NCI-H2029 treated with DMSO at 0.1 percent for 48 hours (cell line): ENCODE data around the gene ABCA1.
A peak's percentile ranks its signal among the peaks of the same experiment; 100 is the strongest.
"Not testable (repeated sequence)": the region's sequence is repeated elsewhere in the genome, so short reads cannot be mapped to it uniquely, and the experiment has no call there.

Experiments
- DNase-seq: peaks from one replicate; lab custom pipeline; 2025; lab: John Stamatoyannopoulos, UW

The ABCA1 gene

DNA sequence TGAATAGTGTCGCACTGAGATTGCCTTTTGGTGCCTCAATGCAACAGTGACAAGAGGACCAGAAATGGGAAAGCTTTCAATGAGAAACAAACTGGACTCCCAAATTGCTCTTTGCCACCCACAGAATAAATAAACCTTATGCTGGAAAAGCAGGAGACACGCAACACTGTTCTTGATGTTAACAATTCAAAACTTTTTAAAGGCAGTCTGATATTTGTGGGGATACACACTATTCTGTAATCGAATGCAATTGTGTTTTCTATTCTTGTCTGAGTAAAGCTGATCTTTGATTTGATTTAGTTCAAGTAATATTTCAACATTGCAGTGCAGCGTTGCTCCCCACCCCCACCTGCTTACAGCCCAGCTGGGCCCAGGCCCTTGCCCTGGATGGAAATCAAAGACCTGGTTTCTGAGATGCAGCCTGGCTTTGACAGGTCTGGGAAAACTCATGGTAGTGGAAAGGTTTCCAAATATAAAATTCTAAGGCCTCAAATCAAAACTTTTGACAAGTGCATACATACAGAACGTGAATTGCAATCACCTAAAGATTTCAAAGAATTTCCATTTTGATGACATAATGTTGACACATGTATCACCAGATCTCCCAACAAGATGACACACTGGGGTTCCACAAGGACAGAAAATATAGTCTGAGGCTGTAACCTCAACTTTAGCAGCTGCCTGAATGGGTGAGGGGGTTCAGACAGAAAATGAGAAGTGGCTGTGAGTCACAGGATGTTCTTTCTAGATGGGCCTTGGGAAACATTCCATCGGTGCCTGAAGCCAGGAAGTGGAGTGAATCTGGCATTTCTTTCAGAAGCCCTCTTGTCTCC is 55.1 kb downstream of the ABCA1 start:
- no peak for DNase-seq

- DNase-seq = no peak
These were observed 55.9 kb downstream of the ABCA1 start for GRCh38 chr9:104871961-104872527.

- no peak for DNase-seq
These were observed 58.1 kb downstream of the ABCA1 start for GRCh38 chr9:104869811-104870210.

GRCh38 chr9:104868687-104869404 is 59.1 kb downstream of the ABCA1 start:
- peak; percentile 78 for DNase-seq

DNA sequence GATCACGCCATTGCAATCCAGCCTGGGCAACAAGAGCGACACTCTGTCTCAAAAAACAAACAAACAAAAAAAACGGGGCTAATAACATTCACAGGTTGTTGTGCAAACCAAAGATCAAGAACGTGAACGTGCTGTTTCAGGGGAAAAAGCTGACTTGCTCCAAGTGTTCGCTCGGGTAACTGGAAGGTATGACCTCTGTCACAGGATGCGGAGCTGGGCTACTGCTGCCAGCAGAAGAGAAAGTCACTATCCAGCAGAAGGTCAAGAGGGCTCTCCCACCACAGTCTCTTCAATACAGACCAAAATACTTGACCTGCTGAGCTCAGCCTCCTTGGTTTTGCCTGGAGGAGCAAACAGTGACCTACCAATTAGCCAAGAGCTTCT is 59.7 kb downstream of the ABCA1 start:
- no peak for DNase-seq

DNA sequence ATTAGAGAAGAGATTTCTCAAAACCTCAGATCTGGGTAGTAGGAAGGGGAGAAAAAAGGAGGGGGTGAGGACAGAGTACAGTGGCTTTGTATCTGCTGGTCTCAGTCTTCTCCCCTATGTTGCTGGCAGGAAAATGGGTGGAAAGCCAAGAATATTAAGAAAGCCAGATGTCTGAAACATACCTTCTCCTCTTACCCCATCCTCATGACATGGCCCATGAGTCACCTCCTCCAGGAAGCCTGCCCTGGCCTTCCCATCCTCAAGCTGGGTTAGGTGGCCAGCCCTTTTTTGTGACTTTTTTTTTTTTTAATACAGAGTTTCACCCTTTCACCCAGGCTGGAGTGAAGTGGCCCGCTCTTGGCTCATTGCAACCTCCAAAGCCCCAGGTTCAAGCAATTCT is 61.8 kb downstream of the ABCA1 start:
- no peak for DNase-seq

GRCh38 chr9:104864675-104865104 is 63.3 kb downstream of the ABCA1 start:
- no peak for DNase-seq

GRCh38 chr9:104863180-104863883 is 64.6 kb downstream of the ABCA1 start:
- DNase-seq = peak; percentile 76

DNA sequence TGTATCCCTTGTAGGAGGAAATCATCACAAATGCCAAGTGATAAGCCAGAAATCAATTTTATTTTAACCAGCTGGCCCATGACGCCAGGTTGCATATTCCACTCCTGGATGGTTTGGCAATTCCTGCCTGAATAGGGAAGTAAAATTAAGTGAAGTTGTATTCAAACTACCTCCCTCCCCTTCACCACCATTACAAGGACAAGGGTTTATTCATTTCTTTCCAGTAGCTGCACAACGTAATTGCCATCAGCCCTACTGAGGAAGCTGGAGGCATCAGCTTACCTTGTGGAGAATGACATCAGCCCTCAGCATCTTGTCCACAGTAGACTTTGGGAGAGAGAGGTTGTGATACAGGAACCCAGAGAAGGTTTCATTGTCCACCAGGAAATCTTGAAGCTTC is 66.6 kb downstream of the ABCA1 start:
- no peak for DNase-seq

DNA sequence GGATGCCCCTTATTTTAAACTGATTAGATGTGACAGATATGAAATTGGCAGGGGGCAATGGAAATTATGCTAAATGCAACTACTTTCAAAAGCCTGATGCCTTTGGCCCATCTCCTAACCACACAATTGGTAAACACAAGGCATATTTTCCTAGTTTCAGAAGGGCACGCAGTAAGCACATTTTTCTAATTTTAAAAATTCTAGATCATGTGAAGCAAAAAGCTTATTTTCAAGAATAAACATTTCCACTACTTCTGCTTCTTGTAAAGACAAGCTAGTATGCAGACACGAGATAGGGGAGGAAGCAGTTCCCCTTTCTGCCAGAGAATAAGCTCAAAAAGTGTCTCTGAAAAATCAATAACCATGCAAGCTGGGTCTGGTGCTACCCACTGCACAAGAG is 67.7 kb downstream of the ABCA1 start:
- DNase-seq = no peak

GRCh38 chr9:104858846-104859245 is 69.1 kb downstream of the ABCA1 start:
- DNase-seq = no peak

GRCh38 chr9:104858271-104858670 is 69.7 kb downstream of the ABCA1 start:
- DNase-seq = no peak

- peak; percentile 93 for DNase-seq
These were observed 71.5 kb downstream of the ABCA1 start for GRCh38 chr9:104856413-104856941.

DNA sequence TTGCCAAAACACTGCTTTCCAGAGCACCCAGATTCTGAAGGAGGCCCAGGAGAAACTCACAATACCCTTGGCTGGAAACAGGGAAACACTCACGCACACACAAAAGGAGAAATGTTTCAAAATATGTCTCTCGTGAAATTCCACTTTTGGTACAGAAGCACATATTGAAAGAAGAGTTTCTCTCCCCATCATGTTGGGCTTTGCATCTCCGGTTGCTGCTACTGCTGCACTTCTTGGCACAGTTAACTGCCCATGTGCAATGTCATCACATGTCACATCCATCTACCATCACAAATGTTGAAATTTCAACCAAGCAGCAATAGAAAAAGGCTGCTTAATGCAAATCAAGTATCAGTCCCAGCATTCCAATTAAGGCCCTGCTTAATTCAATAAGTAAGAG is 72.1 kb downstream of the ABCA1 start:
- no peak for DNase-seq

- not testable (repeated sequence) for DNase-seq
These were observed 72.7 kb downstream of the ABCA1 start for GRCh38 chr9:104855258-104855657.

DNA sequence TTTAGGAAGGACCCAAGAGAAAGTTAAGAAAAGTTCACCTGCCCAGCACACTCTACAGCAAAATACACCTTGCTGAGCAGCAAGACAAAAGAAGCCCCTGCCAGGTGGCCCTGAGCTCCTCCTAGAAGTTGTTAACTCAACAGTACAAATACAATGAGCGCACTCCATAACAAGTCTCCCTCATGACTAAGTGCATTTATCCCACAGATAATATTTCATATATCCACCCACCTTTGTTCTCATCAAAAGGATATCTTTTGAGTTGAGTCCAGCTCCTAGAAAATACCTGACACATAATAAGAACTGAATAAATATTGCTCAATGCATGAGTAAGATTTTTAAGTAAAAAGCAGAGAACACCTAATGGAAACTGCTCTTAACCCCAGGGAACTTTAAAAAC is 73.3 kb downstream of the ABCA1 start:
- peak; percentile 23 for DNase-seq

- no peak for DNase-seq
These were observed 74.3 kb downstream of the ABCA1 start for GRCh38 chr9:104853683-104854082.

DNA sequence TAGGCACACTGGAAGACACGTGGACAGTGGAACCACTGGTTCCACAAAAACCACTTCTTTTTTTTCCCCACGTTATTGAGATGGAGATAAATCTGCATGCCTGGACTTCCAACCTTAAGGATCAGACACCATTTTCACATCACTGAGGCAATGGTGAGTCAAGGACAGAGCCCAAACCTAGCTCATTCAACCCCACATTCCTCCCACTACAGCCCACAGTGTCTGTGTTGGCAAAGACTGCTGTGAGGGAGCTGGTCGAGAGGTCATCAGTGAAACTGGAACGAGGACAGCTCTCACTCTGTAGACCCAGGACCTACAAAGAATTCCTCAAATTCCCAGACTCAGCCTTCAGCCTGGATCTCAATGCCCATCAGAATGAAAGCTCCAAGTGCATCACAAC is 74.8 kb downstream of the ABCA1 start:
- no peak for DNase-seq

DNA sequence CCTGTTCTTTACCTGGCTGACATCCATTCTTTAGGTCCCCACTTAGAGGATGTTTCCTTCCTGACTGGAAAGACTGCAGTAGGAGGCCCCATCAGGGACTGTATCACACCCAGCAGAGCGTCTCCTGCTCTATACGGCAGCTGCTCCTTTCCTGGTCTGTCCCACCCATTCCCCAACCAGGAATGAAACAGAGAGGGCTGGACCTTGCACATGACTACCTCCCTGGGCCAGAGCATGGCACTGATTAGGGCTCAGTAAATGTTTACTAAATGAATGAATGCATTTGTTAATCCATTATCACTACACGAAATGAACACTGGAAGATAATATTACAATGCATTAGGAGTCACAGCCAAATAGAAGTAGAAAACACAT is 76.4 kb downstream of the ABCA1 start:
- DNase-seq = no peak

- no peak for DNase-seq
These were observed 77.0 kb downstream of the ABCA1 start for GRCh38 chr9:104850786-104851545.

- no peak for DNase-seq
These were observed 78.9 kb downstream of the ABCA1 start for GRCh38 chr9:104849023-104849422.

DNA sequence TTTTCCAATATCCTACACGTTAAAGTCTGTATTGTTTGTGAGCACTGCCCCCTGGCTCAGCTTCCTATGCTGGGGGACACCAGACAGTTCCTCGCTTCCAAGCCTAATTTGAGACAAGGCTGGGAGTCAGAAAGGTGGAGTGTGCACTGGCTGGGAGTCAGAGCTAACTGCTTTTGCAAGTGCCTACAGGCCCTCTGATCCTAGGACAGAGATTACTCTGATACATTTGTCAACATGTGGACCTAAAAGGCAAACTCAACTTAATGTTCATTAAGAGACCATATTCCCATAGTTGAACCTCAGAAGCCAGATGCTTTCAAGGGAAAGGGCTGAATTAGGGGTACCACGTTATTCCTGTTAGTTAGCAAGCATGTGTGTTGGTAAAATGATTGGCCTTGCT is 83.2 kb downstream of the ABCA1 start:
- DNase-seq = no peak
